GM12878 (cell line): ENCODE measurements around the gene ARHGAP27. TPM values are rescaled to one million over a fixed set of nuclear protein-coding genes. Genes with fewer than 3 reads are reported as not detected.

ENCODE experiments used
- ATAC-seq: fragments of 200-7000 bp; cut with Tn5 transposase; 3 replicates; pipeline ENCODE4 v1.9.1; 2020; ENCODE audit warnings: mild to moderate bottlenecking, moderate library complexity
- BruUV-seq: library from RNA; stranded (reverse); fragments of 400-500 nt; replicated peaks from 2 replicates; lab custom pipeline; 2021; lab: Mats Ljungman, UMichigan
- CTCF ChIA-PET: fragments of 300-600 bp; sonication (Branson Sonifier 250); formaldehyde crosslinking; extraction: SDS; loops from one replicate; lab custom pipeline; 2021; ENCODE audit warnings: inconsistent platforms; lab: Yijun Ruan, JAX
- POLR2A ChIA-PET: fragments of 350-600 bp; formaldehyde crosslinking; extraction: SDS; loops from one replicate; lab custom pipeline; 2021; ENCODE audit warnings: inconsistent platforms; lab: Charles Lee
- RAD21 ChIA-PET: fragments of 300-600 bp; sonication (Branson Sonifier 250); formaldehyde crosslinking; loops from one replicate; lab custom pipeline; 2023; ENCODE audit warnings: antibody characterized with exemption; ENCODE audit not compliant: unreplicated experiment; lab: Charles Lee
- SMC1A ChIA-PET: fragments of 300-600 bp; sonication (Branson Sonifier 250); formaldehyde crosslinking; loops from one replicate; lab custom pipeline; 2023; ENCODE audit not compliant: unreplicated experiment, uncharacterized antibody; lab: Charles Lee
- DNase-seq: peaks from one replicate; pipeline ENCODE4 v3.0.0-alpha.2; 2011; ENCODE audit warnings: low read depth, low spot score
- FAIRE-seq: peaks from 3 replicates; lab custom pipeline; 2011; peaks lifted over from hg19 to GRCh38; lab: Jason Lieb, UNC
- H2AFZ ChIP-seq: 2 replicates; pipeline ENCODE4 v1.6.0; 2011; ENCODE audit warnings: low read depth, low read length, control low read depth; ENCODE audit not compliant: control insufficient read depth
- H3K27ac ChIP-seq: 2 replicates; pipeline ENCODE4 v1.5.1; 2011; ENCODE audit warnings: control low read depth; ENCODE audit not compliant: control insufficient read depth, insufficient read depth
- H3K27me3 ChIP-seq, 2 experiments: replicated peaks in 1 of 2; 2 replicates each; pipeline versions ENCODE4 v1.6.0 to v1.6.1; 2011; ENCODE audit warnings: low read length in 1 of 2; ENCODE audit not compliant: control insufficient read depth in 2 of 2, insufficient read depth in 2 of 2
- H3K36me3 ChIP-seq, 2 experiments: 2 replicates each; pipeline ENCODE4 v1.5.1; 2011; ENCODE audit warnings: low read length in 1 of 2; ENCODE audit not compliant: control insufficient read depth in 2 of 2, insufficient read depth in 2 of 2
- H3K4me1 ChIP-seq: 2 replicates; pipeline ENCODE4 v1.6.1; 2011; ENCODE audit warnings: mild to moderate bottlenecking, low read length, moderate library complexity, mixed read lengths; ENCODE audit not compliant: control insufficient read depth, insufficient read depth
- H3K4me2 ChIP-seq: 2 replicates; pipeline ENCODE4 v1.6.0; 2011; ENCODE audit warnings: control low read depth; ENCODE audit not compliant: control insufficient read depth, insufficient read depth
- H3K4me3 ChIP-seq: fragments of 200-600 bp; sonication (generic); 2 replicates; pipeline ENCODE4 v1.5.1; 2016
- H3K79me2 ChIP-seq: 2 replicates; pipeline ENCODE4 v1.6.0; 2011; ENCODE audit warnings: low read length; ENCODE audit not compliant: control insufficient read depth, insufficient read depth
- H3K9ac ChIP-seq: 2 replicates; pipeline ENCODE4 v1.8.0; 2011; ENCODE audit warnings: low read length, control low read depth, mixed read lengths; ENCODE audit not compliant: control insufficient read depth, insufficient read depth
- H3K9me3 ChIP-seq: replicated peaks from 3 replicates; pipeline ENCODE4 v1.5.1; 2011; ENCODE audit warnings: mild to moderate bottlenecking, low read length; ENCODE audit not compliant: control insufficient read depth, insufficient read depth
- H4K20me1 ChIP-seq: 2 replicates; pipeline ENCODE4 v1.6.0; 2011; ENCODE audit not compliant: control insufficient read depth, insufficient read depth
- BACH1 ChIP-seq: fragments of 450-650 bp; IDR thresholded peaks from 2 replicates; pipeline ENCODE4 v1.6.1; 2017; ENCODE audit warnings: mild to moderate bottlenecking, borderline replicate concordance
- BMI1 ChIP-seq: fragments of 450-650 bp; IDR thresholded peaks from 2 replicates; pipeline ENCODE4 v1.6.1; 2016; ENCODE audit warnings: mild to moderate bottlenecking, moderate library complexity, borderline replicate concordance
- CBX3 ChIP-seq: fragments of 200-600 bp; sonication (generic); IDR thresholded peaks from 2 replicates; pipeline ENCODE4 v1.6.1; 2016; ENCODE audit warnings: low read depth, borderline replicate concordance
- EGR1 ChIP-seq, 2 experiments: IDR thresholded peaks; 1 replicate in 1 of 2; 2 replicates in 1 of 2; pipeline ENCODE4 v1.6.1; 2011 to 2012; ENCODE audit warnings: low read depth in 2 of 2, low read length in 2 of 2, borderline replicate concordance in 1 of 2, mild to moderate bottlenecking in 1 of 2, moderate library complexity in 1 of 2
- ESRRA ChIP-seq: IDR thresholded peaks from 2 replicates; pipeline ENCODE4 v1.6.1; 2012; ENCODE audit warnings: mild to moderate bottlenecking, low read length, improper control_type of control experiment
- FOXM1 ChIP-seq: IDR thresholded peaks from 2 replicates; pipeline ENCODE4 v1.6.1; 2012; ENCODE audit warnings: low read depth, mild to moderate bottlenecking, inconsistent platforms, low read length, moderate library complexity
- LARP7 ChIP-seq: fragments of 450-650 bp; IDR thresholded peaks from 2 replicates; pipeline ENCODE4 v1.6.1; 2017; ENCODE audit warnings: mild to moderate bottlenecking
- NFYB ChIP-seq: IDR thresholded peaks from 2 replicates; pipeline ENCODE4 v1.6.1; 2011; ENCODE audit warnings: low read depth, mild to moderate bottlenecking, low read length, improper control_type of control experiment, moderate library complexity; ENCODE audit not compliant: insufficient read depth
- POLR2AphosphoS2 ChIP-seq: IDR thresholded peaks from 2 replicates; pipeline ENCODE4 v1.6.1; 2011; ENCODE audit warnings: low read depth, mild to moderate bottlenecking, low read length, improper control_type of control experiment, moderate library complexity
- POLR2AphosphoS5 ChIP-seq: IDR thresholded peaks from 2 replicates; pipeline ENCODE4 v1.6.1; 2011; ENCODE audit warnings: mild to moderate bottlenecking, low read length, inconsistent platforms
- SRF ChIP-seq, 2 experiments: IDR thresholded peaks; 2 replicates each; pipeline ENCODE4 v1.6.1; 2011; ENCODE audit warnings: low read depth in 2 of 2, low read length in 2 of 2, mild to moderate bottlenecking in 1 of 2, moderate library complexity in 1 of 2
- TBL1XR1 ChIP-seq: IDR thresholded peaks from 2 replicates; pipeline ENCODE4 v1.6.1; 2012; ENCODE audit warnings: low read depth, low read length, improper control_type of control experiment
- TCF12 ChIP-seq: IDR thresholded peaks from 2 replicates; pipeline ENCODE4 v1.6.1; 2011; ENCODE audit warnings: low read depth, mild to moderate bottlenecking, low read length
- WGBS: methylation state at CpG from one replicate; pipeline ENCODE4 v1.1.6; 2016; ENCODE audit warnings: low lambda C conversion rate; ENCODE audit not compliant: insufficient replicate concordance, insufficient coverage; ENCODE audit errors: missing lambda C conversion rate; 5-methylcytosine and 5-hydroxymethylcytosine counted together
- in situ Hi-C: fragments of 300-500 bp; cut with MboI; formaldehyde crosslinking; loops from 9 replicates; pipeline ENCODE4 v1.14.3; 2018; ENCODE audit warnings: mixed read lengths
- intact Hi-C: fragments of 100-400 bp; cut with micrococcal nuclease; formaldehyde crosslinking; loops from one replicate; pipeline ENCODE4 v1.14.2; 2022; ENCODE audit not compliant: unreplicated experiment
- polyA plus RNA-seq, 11 experiments: library from polyadenylated mRNA; depleted of rRNA in 4 of 11; unstranded in 6 of 11; stranded (reverse) in 5 of 11; fragments of >200 nt; fragmentation: Nextera tagmentation in 4 of 11; fragmentation: Illumina TruSeq in 1 of 11; extraction: Ambion mirVana in 4 of 11; extraction: Trizol in 1 of 11; gene quantifications; 1 replicate in 1 of 11; 2 replicates in 10 of 11; pipeline versions ENCODE4 v1.2.1 to v1.2.3, GENCODE V29; 2011 to 2016; ENCODE audit warnings: inconsistent platforms in 2 of 11, missing spikeins in 2 of 11, low read depth in 1 of 11
- total RNA-seq, 4 experiments: library from RNA; depleted of rRNA in 3 of 4; stranded (reverse); fragments of >200 nt in 3 of 4; fragmentation: Illumina TruSeq in 1 of 4; extraction: Trizol in 1 of 4; gene quantifications; 2 replicates each; pipeline versions ENCODE4 v1.2.1 to v1.2.3, GENCODE V29; 2013 to 2021
- TF ChIP-seq, protein P1 (sequence below): IDR thresholded peaks from 2 replicates; pipeline ENCODE4 v1.6.1; 2011; ENCODE audit warnings: mild to moderate bottlenecking, low read depth, low read length, moderate library complexity; ENCODE audit not compliant: insufficient replicate concordance
- TF ChIP-seq, protein P2 (sequence below): fragments of 450-650 bp; IDR thresholded peaks from 2 replicates; pipeline ENCODE4 v1.6.1; 2017; ENCODE audit warnings: low read depth, mild to moderate bottlenecking, moderate library complexity

The ARHGAP27 gene
- total and polyA plus RNA-seq, 10 of the 15 experiments (the other 5 are each of a cell fraction or from before 2014, with no cell fraction given) = 0.64 to 45.7 (median 17.7) TPM

DNA sequence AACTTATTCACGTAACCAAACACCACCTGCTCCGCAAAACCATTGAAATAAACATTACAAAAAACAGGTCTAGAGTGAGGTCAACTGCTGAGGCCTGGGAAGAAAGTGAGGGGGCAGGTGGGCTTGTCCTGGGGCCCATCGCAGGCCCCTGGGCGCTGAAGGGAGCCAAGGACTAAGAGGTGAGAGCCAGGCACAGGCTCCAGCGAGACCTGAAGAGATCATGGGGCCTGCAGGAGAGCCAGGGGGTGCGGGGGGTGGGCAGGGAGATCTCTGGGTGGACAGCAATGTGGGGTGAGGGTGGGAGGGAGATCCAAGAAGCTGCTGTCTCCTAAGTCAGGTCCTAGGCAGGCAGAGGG, 7.9 kb downstream of the ARHGAP27 start:
- no peaks in the 10 kb centered on the region for H3K79me2 ChIP-seq
- FAIRE-seq (no peak), DNase-seq (no peak), ATAC-seq (no peak)
- no peak overlapping the region for H3K4me2 ChIP-seq
- H3K36me3 ChIP-seq = no peaks in the 10 kb centered on the region
- WGBS = 89% methylated on average over 4 of the region's 6 CpGs
- H3K4me1 ChIP-seq = peaks cover 19% of the 10 kb centered on the region
- no peak for TF ChIP-seq NFYB
- no peak for TF ChIP-seq SRF (IDR thresholded peaks at IDR 0.05; ENCODE audit: low read depth in 2 of 2, low read length in 2 of 2)
- no peak for TF ChIP-seq CBX3
- no peak for TF ChIP-seq FOXM1
- no peak for TF ChIP-seq TCF12
- TF ChIP-seq, protein P1, sequence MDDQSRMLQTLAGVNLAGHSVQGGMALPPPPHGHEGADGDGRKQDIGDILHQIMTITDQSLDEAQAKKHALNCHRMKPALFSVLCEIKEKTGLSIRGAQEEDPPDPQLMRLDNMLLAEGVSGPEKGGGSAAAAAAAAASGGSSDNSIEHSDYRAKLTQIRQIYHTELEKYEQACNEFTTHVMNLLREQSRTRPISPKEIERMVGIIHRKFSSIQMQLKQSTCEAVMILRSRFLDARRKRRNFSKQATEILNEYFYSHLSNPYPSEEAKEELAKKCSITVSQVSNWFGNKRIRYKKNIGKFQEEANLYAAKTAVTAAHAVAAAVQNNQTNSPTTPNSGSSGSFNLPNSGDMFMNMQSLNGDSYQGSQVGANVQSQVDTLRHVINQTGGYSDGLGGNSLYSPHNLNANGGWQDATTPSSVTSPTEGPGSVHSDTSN = no peak
- TF ChIP-seq LARP7 = no peak
- TF ChIP-seq EGR1 (IDR thresholded peaks at IDR 0.05; ENCODE audit: borderline replicate concordance in 1 of 2, low read depth in 2 of 2, low read length in 2 of 2) = no peak
- TF ChIP-seq TBL1XR1 = no peak
- TF ChIP-seq ESRRA = no peak
- TF ChIP-seq POLR2AphosphoS5 = no peak
- TF ChIP-seq, protein P2, sequence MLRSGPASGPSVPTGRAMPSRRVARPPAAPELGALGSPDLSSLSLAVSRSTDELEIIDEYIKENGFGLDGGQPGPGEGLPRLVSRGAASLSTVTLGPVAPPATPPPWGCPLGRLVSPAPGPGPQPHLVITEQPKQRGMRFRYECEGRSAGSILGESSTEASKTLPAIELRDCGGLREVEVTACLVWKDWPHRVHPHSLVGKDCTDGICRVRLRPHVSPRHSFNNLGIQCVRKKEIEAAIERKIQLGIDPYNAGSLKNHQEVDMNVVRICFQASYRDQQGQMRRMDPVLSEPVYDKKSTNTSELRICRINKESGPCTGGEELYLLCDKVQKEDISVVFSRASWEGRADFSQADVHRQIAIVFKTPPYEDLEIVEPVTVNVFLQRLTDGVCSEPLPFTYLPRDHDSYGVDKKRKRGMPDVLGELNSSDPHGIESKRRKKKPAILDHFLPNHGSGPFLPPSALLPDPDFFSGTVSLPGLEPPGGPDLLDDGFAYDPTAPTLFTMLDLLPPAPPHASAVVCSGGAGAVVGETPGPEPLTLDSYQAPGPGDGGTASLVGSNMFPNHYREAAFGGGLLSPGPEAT = no peak
- no peak for TF ChIP-seq BACH1
- TF ChIP-seq POLR2AphosphoS2 = no peak
- no peak for TF ChIP-seq BMI1
- BruUV-seq = no TSS peak
- no peaks in the 10 kb centered on the region for H3K27me3 ChIP-seq
- H4K20me1 ChIP-seq = no peaks in the 10 kb centered on the region
- no peaks in the 10 kb centered on the region for H3K9me3 ChIP-seq
- ChIA-PET POLR2A (interaction anchor here (1.8 to 2.3 kb wide), 2 partner anchors 11 to 15 kb away, joined by 5 to 7 read pairs; no protein-coding TSS in a partner anchor), RAD21 (interaction anchor here (1.1 to 1.3 kb wide), 3 partner anchors 12 to 29 kb away, joined by 3 to 6 read pairs (median 4); no protein-coding TSS in a partner anchor), CTCF (interaction anchor here (1.1 to 6.9 kb wide), 3 partner anchors 16 to 30 kb away, joined by 7 to 67 read pairs (median 15); no protein-coding TSS in a partner anchor), SMC1A (interaction anchor here (1.5 kb wide), 1 partner anchor 12 kb away, joined by 3 read pairs; no protein-coding TSS in a partner anchor)
- intact Hi-C loops (no loop called here), in situ Hi-C loops (loop anchor here (25.0 kb wide), 1 partner anchor 413 kb away; the partner anchor contains the start of gene SPPL2C)
- H3K4me3 ChIP-seq = no peak overlapping the region
- no peak overlapping the region for H2AFZ ChIP-seq
- H3K27ac ChIP-seq = no peak overlapping the region
- no peak overlapping the region for H3K9ac ChIP-seq
